Fibroblast of pulmonary artery (primary cell): ENCODE results near the gene COL5A1.

Experiments
- DNase-seq: peaks from one replicate; pipeline ENCODE4 v3.0.0-alpha.2; 2010; ENCODE audit warnings: low read depth
- H3K4me3 ChIP-seq: replicated peaks from 2 replicates; pipeline ENCODE4 v1.5.1; 2011; ENCODE audit warnings: low read depth, mild to moderate bottlenecking, control low read depth, low read length, moderate library complexity
- TF ChIP-seq, protein P1 (sequence below): IDR thresholded peaks from 2 replicates; pipeline ENCODE4 v1.5.1; 2011; ENCODE audit warnings: mild to moderate bottlenecking, control low read depth, low read length, inconsistent platforms; ENCODE audit errors: missing control alignments

Gene COL5A1

DNA sequence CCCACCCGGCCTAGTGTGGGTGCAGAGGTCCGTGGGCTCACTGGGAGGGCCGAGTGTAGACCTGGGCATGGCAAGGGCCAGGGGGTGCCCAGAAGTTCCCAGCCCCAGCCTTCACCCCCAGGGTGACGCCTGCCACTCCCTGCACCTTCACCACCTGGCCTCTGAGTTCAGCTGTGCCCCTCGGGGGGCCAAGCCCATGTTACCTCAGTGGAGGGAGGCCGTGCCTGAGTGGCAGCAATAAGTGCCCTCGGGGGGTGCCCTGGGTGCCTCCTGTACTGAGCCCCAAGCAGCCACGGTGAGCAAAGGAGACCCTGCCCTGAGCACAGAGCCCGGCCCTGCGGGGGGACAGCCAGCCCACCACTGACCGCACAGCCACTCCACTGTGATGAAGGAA, 228.7 kb downstream of the COL5A1 start:
- TF ChIP-seq, protein P1, sequence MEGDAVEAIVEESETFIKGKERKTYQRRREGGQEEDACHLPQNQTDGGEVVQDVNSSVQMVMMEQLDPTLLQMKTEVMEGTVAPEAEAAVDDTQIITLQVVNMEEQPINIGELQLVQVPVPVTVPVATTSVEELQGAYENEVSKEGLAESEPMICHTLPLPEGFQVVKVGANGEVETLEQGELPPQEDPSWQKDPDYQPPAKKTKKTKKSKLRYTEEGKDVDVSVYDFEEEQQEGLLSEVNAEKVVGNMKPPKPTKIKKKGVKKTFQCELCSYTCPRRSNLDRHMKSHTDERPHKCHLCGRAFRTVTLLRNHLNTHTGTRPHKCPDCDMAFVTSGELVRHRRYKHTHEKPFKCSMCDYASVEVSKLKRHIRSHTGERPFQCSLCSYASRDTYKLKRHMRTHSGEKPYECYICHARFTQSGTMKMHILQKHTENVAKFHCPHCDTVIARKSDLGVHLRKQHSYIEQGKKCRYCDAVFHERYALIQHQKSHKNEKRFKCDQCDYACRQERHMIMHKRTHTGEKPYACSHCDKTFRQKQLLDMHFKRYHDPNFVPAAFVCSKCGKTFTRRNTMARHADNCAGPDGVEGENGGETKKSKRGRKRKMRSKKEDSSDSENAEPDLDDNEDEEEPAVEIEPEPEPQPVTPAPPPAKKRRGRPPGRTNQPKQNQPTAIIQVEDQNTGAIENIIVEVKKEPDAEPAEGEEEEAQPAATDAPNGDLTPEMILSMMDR: no peak
- H3K4me3 ChIP-seq: no peak overlapping the region
- no peak for DNase-seq

GRCh38 chr9:134870746-134871662, 229.4 kb downstream of the COL5A1 start:
- DNase-seq: no peak
- TF ChIP-seq, protein P1: no peak
- H3K4me3 ChIP-seq: no peak overlapping the region

DNA sequence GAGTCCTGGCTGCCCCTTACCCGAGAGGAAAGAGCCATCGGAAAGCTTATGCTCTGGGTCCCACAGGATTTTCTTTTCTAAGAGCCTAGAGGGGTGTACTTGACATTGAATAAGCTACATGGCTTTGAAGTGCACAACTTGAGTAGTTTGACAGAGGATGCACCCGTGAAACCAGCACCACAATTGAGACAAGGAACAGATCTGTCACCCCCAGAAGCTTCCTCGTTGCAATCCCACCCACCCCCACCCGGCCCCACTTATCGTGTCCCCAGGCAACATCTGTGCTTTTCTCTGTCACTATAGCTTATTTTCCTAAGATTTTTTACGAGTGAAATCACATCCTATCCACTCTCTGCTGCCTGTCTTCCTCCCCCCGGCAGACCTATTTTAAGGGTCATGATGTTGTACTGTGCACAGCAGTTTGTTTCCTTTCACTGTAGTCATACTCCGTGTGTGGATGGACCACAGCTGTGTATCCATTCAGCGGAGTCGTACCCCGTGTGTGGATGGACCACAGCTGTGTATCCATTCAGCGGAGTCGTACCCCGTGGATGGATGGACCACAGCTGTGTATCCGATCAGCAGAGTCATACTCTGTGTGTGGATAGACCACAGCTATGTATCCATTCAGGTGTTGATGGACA, 230.2 kb downstream of the COL5A1 start:
- no peak overlapping the region for H3K4me3 ChIP-seq
- TF ChIP-seq, protein P1: no peak
- DNase-seq: peak; percentile 31

GRCh38 chr9:134872482-134873231, 231.1 kb downstream of the COL5A1 start:
- DNase-seq: no peak
- TF ChIP-seq, protein P1: no peak
- H3K4me3 ChIP-seq: no peak overlapping the region

GRCh38 chr9:134875371-134875770, 233.8 kb downstream of the COL5A1 start:
- DNase-seq: no peak
- H3K4me3 ChIP-seq: no peak overlapping the region
- TF ChIP-seq, protein P1: no peak

- TF ChIP-seq, protein P1: no peak
- no peak for DNase-seq
- H3K4me3 ChIP-seq: no peak overlapping the region
Observed at GRCh38 chr9:134877541-134877940, 235.9 kb downstream of the COL5A1 start.
